Calu3 (cell line): ENCODE data around the gene ANG. TPM values are rescaled to one million over a fixed set of nuclear protein-coding genes. Genes with fewer than 3 reads are reported as not detected.
A peak's percentile ranks its signal among the peaks of the same experiment; 100 is the strongest.

ENCODE experiments used
- BruUV-seq: library from RNA; stranded (reverse); fragments of 400-500 nt; replicated peaks from 2 replicates; lab custom pipeline; 2021; lab: Mats Ljungman, UMichigan
- CTCF ChIA-PET: fragments of 300-600 bp; sonication (Branson Sonifier 250); formaldehyde crosslinking; loops from one replicate; lab custom pipeline; 2022; ENCODE audit warnings: antibody characterized with exemption; lab: Charles Lee
- DNase-seq: peaks from one replicate; pipeline ENCODE4 v3.0.0; 2022
- H3K27ac Mint-ChIP-seq: one replicate; pipeline ENCODE4 v1.8.0; 2022; ENCODE audit warnings: mixed read lengths; ENCODE audit not compliant: unreplicated experiment
- H3K27me3 Mint-ChIP-seq: one replicate; pipeline ENCODE4 v1.8.0; 2022; ENCODE audit warnings: mixed read lengths; ENCODE audit not compliant: unreplicated experiment
- H3K36me3 Mint-ChIP-seq: one replicate; pipeline ENCODE4 v1.8.0; 2022; ENCODE audit warnings: mild to moderate bottlenecking, moderate library complexity, mixed read lengths; ENCODE audit not compliant: insufficient read depth, unreplicated experiment
- H3K4me1 Mint-ChIP-seq: one replicate; pipeline ENCODE4 v1.8.0; 2022; ENCODE audit warnings: mild to moderate bottlenecking, low read depth, mixed read lengths; ENCODE audit not compliant: unreplicated experiment
- H3K4me3 Mint-ChIP-seq: one replicate; pipeline ENCODE4 v1.8.0; 2022; ENCODE audit warnings: mild to moderate bottlenecking, low read depth, moderate library complexity, mixed read lengths; ENCODE audit not compliant: unreplicated experiment
- H3K9me3 Mint-ChIP-seq: one replicate; pipeline ENCODE4 v1.8.0; 2022; ENCODE audit warnings: low read depth, mixed read lengths; ENCODE audit not compliant: unreplicated experiment
- CTCF ChIP-seq: fragments of 200-600 bp; IDR thresholded peaks from one replicate; pipeline ENCODE4 v1.8.0; 2022; ENCODE audit warnings: antibody characterized with exemption; ENCODE audit not compliant: unreplicated experiment
- intact Hi-C: fragments of 100-400 bp; cut with micrococcal nuclease; formaldehyde crosslinking; loops from one replicate; pipeline ENCODE4 v1.10.0; 2022; ENCODE audit not compliant: unreplicated experiment
- total RNA-seq: library from RNA; stranded (reverse); gene quantifications from 2 replicates; pipeline ENCODE4 v1.2.3, GENCODE V29; 2022

The ANG gene
- total RNA-seq, 1 experiment from 2014 or later = 4.4 TPM

GRCh38 chr14:20711261-20711660 lies 22.7 kb downstream of the ANG start:
- H3K4me3 Mint-ChIP-seq = no peak overlapping the region
- H3K36me3 Mint-ChIP-seq = no peaks in the 10 kb centered on the region
- H3K27ac Mint-ChIP-seq = no peak overlapping the region
- no TSS peak for BruUV-seq
- no peak for DNase-seq
- peaks cover 2% of the 10 kb centered on the region for H3K9me3 Mint-ChIP-seq
- peaks cover 42% of the 10 kb centered on the region for H3K4me1 Mint-ChIP-seq
- TF ChIP-seq CTCF = no peak
- intact Hi-C loops = no loop called here
- CTCF ChIA-PET = interaction anchor here (1.0 kb wide), 2 partner anchors 8 to 90 kb away, joined by 3 to 4 read pairs; no protein-coding TSS in a partner anchor
- no peaks in the 10 kb centered on the region for H3K27me3 Mint-ChIP-seq

GRCh38 chr14:20711685-20712084 lies 23.1 kb downstream of the ANG start:
- no peak for TF ChIP-seq CTCF
- no peak for DNase-seq
- H3K4me1 Mint-ChIP-seq = peaks cover 42% of the 10 kb centered on the region
- intact Hi-C loops = no loop called here
- H3K27ac Mint-ChIP-seq = peak overlapping the region; percentile 27
- H3K27me3 Mint-ChIP-seq = no peaks in the 10 kb centered on the region
- BruUV-seq = no TSS peak
- H3K4me3 Mint-ChIP-seq = no peak overlapping the region
- H3K9me3 Mint-ChIP-seq = peaks cover 3% of the 10 kb centered on the region
- CTCF ChIA-PET = interaction anchor here (1.0 kb wide), 2 partner anchors 8 to 89 kb away, joined by 3 to 4 read pairs; no protein-coding TSS in a partner anchor
- no peaks in the 10 kb centered on the region for H3K36me3 Mint-ChIP-seq

- Mint-ChIP-seq H3K27me3 (no peaks in the 10 kb centered on the region), H3K36me3 (no peaks in the 10 kb centered on the region), H3K4me3 (no peak overlapping the region), H3K4me1 (peaks cover 48% of the 10 kb centered on the region), H3K9me3 (peaks cover 7% of the 10 kb centered on the region), H3K27ac (no peak overlapping the region)
- CTCF ChIA-PET = no interaction called here
- no TSS peak for BruUV-seq
- intact Hi-C loops = no loop called here
- no peak for DNase-seq
- no peak for TF ChIP-seq CTCF
These were observed 24.3 kb downstream of the ANG start for GRCh38 chr14:20712904-20713303.

- Mint-ChIP-seq H3K36me3 (peaks cover 4% of the 10 kb centered on the region), H3K27me3 (no peaks in the 10 kb centered on the region), H3K27ac (peak overlapping the region; percentile 80), H3K4me1 (peaks cover 67% of the 10 kb centered on the region), H3K4me3 (peak overlapping the region; percentile 14), H3K9me3 (peaks cover 7% of the 10 kb centered on the region)
- BruUV-seq = no TSS peak
- intact Hi-C loops = no loop called here
- TF ChIP-seq CTCF = no peak
- CTCF ChIA-PET = interaction anchor here (0.6 to 2.3 kb wide), 2 partner anchors 11 to 88 kb away, joined by 3 to 8 read pairs; partner anchors contain the start of gene RNASE1
- DNase-seq = peak; percentile 88
These were observed 26.2 kb downstream of the ANG start for GRCh38 chr14:20714593-20715250.
